IPS-15b (cell line): ENCODE data around the gene PRM2.

Source experiments
- H3K27me3 ChIP-seq: one replicate; pipeline ENCODE4 v1.6.1; 2013; ENCODE audit warnings: low read length; ENCODE audit not compliant: control insufficient read depth, insufficient read depth
- H3K36me3 ChIP-seq: one replicate; pipeline ENCODE4 v1.6.1; 2013; ENCODE audit warnings: low read length; ENCODE audit not compliant: control insufficient read depth, insufficient read depth
- H3K4me1 ChIP-seq: one replicate; pipeline ENCODE4 v1.6.1; 2013; ENCODE audit warnings: mild to moderate bottlenecking, low read length; ENCODE audit not compliant: control insufficient read depth, insufficient read depth
- H3K4me3 ChIP-seq: one replicate; pipeline ENCODE4 v1.5.1; 2013; ENCODE audit warnings: low read depth, low read length
- H3K9ac ChIP-seq: one replicate; pipeline ENCODE4 v1.6.1; 2013; ENCODE audit warnings: low read depth, mild to moderate bottlenecking, low read length
- H3K9me3 ChIP-seq: one replicate; pipeline ENCODE4 v1.6.1; 2013; ENCODE audit warnings: mild to moderate bottlenecking, low read length; ENCODE audit not compliant: control insufficient read depth, insufficient read depth

The PRM2 gene

DNA sequence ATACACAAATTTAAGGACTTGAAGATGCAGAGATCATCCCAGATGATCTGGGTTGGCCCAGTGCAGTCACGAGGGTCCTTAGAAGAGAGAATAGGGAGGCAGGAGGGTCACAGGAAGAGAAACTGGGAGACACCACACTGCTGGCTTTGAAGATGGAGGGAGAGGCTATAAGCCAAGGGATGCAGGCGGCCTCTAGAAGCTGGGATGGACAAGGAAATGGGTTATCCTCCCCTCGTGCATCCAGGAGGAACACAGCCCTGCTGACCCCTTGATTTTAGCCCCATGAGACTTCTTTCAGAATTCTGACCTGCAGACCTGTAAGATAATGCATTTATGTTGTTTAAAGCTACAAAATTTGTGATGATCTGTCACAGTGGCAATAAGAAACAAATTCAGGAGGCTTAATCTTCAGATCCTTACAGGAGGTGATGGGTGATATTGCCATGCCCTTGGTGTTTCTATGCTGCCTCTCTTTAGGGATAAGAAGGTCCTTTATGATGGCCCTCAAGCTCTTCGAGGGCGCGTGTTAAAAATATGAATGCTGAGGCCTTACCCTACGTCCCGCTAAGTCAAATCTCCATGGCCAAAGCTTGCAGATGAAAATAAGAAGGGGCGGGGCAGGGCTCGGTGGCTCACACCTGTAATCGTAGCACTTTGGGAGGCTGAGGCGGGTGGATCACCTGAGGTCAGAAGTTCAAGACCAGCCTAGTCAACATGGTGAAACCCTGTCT lies 1.5 kb upstream of the PRM2 start:
- Histone ChIP-seq H3K9me3 (no peaks in the 10 kb centered on the region), H3K27me3 (no peaks in the 10 kb centered on the region), H3K4me3 (no peak overlapping the region), H3K4me1 (no peaks in the 10 kb centered on the region), H3K36me3 (no peaks in the 10 kb centered on the region), H3K9ac (no peak overlapping the region)

DNA sequence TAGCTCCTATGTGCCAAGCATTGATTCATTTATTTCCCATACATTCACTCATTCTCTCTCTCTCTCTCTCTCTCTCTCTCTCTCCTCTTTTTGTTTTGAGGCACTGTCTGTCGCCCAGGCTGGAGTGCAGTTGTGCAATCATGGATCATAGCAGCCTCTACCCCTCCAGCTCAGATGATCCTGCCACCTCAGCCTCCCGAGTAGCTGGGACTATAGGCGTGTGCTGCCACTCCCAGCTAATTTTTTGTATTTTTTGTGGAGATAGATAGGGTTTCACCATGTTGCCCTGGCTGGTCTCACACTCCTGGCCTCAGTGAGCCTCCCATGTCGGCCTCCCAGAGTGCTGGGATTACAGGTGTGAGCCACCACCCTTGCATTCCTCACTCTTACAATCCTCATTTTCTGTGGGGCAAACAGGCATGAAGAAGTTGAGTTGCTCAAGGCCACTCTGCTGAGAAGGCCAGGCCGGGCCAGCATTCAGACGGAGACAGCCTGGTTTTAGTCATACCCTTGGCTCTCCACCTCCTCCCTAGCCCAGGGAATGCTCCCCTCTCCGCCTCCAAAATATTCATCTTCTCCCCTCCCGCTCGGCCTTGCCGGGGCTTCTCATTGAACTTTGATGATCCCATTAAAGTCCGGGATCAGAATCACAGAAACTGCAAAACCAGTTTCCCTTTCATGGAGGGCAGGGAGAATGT lies 765 bp upstream of the PRM2 start:
- Histone ChIP-seq H3K4me3 (no peak overlapping the region), H3K9me3 (no peaks in the 10 kb centered on the region), H3K36me3 (no peaks in the 10 kb centered on the region), H3K9ac (no peak overlapping the region), H3K27me3 (no peaks in the 10 kb centered on the region), H3K4me1 (no peaks in the 10 kb centered on the region)

- Histone ChIP-seq H3K36me3 (no peaks in the 10 kb centered on the region), H3K9ac (no peak overlapping the region), H3K4me3 (no peak overlapping the region), H3K4me1 (no peaks in the 10 kb centered on the region), H3K9me3 (no peaks in the 10 kb centered on the region), H3K27me3 (no peaks in the 10 kb centered on the region)
Observed at GRCh38 chr16:11274964-11275363, 1.3 kb downstream of the PRM2 start.

- H3K4me3 ChIP-seq = no peak overlapping the region
- no peaks in the 10 kb centered on the region for H3K36me3 ChIP-seq
Observed at GRCh38 chr16:11273721-11274324, 2.5 kb downstream of the PRM2 start.

DNA sequence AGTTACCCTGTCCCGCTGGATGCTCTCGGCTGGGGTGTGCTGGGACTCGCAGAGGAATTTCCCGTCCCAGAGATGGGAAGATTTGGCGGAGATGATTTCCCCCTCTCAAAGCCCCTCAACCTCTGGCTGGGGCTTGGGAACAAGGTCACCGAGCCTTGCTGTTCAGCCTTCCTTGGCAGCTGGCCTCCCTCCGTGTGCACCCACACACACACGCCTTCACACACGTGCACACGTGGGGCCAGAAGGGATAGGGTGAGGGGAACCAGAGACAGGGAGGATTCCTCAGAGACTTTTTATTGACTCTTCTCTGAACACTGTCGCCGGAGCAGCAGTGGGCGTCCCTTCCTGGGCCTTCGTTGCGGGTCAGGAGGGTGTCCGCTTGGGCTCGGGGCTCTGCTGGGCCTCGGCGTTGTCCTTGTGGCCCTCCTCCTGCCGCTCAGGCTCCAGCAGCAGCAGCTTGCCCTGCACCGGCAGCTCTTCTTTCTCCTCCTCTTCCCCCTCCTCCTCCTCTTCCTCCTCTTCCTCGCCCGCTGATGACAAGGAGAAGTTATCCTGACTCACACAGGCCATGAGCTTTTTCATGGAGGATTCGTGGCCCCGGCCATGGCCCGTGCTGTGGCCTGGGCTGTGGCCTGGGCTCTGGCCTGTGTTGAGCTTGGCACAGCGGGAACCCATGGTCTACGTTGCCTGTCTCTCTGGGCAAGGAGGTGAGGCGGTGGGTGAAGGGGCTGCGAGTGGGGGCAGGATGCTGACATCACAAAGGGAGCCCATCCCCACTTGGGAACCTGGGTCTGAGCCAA lies 3.2 kb downstream of the PRM2 start, which contains the start of gene PRM3:
Gene PRM3, minus strand, starts transcription at position 709 of the 800 bp plus-strand sequence. Its CDS starts 34 bp downstream, at position 675.
- Histone ChIP-seq H3K36me3 (no peaks in the 10 kb centered on the region), H3K27me3 (no peaks in the 10 kb centered on the region), H3K9me3 (no peaks in the 10 kb centered on the region), H3K4me1 (no peaks in the 10 kb centered on the region), H3K9ac (no peak within 1 kb of the TSS), H3K4me3 (no peak within 1 kb of the TSS)

More at GRCh38 chr16:11273721-11274324, 2.5 kb downstream of the PRM2 start:
- no peaks in the 10 kb centered on the region for H3K27me3 ChIP-seq
- no peak overlapping the region for H3K9ac ChIP-seq
- H3K4me1 ChIP-seq = no peaks in the 10 kb centered on the region
- H3K9me3 ChIP-seq = no peaks in the 10 kb centered on the region

- Histone ChIP-seq H3K4me1 (no peaks in the 10 kb centered on the region), H3K9ac (no peak overlapping the region), H3K36me3 (no peaks in the 10 kb centered on the region), H3K4me3 (no peak overlapping the region), H3K9me3 (no peaks in the 10 kb centered on the region), H3K27me3 (no peaks in the 10 kb centered on the region)
Observed at GRCh38 chr16:11272484-11272883, 3.8 kb downstream of the PRM2 start.

DNA sequence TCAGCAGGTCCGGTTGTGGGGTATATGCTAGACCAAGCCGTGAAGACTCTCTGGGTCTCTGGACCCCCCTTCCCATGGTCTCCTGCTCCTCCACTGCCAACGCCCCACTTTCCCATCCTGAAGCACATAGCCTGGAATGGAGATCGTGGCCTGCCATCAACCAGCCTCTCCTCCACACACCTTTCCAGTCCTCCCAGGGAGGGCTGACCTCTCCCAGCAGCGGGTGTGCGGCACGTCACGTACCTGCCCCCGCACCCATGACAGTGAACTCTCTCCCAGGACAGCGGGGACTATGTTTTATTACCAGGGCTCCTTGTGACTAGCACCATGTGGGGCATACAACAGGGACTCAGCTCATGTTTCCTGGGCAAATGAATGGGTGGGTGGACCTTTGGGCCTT lies 4.7 kb downstream of the PRM2 start:
- no peaks in the 10 kb centered on the region for H3K27me3 ChIP-seq
- H3K9ac ChIP-seq = no peak overlapping the region
- no peaks in the 10 kb centered on the region for H3K36me3 ChIP-seq
- no peak overlapping the region for H3K4me3 ChIP-seq
- H3K4me1 ChIP-seq = no peaks in the 10 kb centered on the region
- H3K9me3 ChIP-seq = no peaks in the 10 kb centered on the region

DNA sequence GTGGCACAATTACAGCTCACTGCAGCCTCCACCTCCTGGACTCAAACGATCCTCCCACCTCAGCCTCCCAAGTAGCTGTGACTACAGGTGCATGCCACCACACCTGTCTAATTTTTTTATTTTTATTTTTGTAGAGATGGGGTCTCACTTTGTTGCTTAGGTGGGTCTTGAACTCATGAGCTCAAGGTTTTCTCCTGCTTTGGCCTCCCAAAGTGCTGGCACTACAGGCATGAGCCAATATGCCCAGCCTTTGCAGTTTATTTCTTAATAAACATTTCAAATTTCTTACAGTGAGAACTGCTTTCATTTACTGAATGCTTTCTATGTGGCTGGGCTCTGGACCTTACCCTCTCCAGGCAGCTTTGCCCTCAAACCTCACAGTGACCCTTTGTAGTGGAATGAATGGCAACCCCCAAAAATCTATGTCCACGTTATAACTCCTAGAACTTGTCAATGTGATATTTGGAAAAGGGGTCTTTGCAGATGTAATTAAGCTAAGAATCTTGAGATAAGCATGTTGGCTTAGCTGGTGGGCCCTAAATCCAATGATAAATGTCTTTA lies 5.6 kb downstream of the PRM2 start:
- Histone ChIP-seq H3K9me3 (no peaks in the 10 kb centered on the region), H3K27me3 (no peaks in the 10 kb centered on the region), H3K4me1 (no peaks in the 10 kb centered on the region), H3K4me3 (no peak overlapping the region), H3K9ac (no peak overlapping the region), H3K36me3 (no peaks in the 10 kb centered on the region)

DNA sequence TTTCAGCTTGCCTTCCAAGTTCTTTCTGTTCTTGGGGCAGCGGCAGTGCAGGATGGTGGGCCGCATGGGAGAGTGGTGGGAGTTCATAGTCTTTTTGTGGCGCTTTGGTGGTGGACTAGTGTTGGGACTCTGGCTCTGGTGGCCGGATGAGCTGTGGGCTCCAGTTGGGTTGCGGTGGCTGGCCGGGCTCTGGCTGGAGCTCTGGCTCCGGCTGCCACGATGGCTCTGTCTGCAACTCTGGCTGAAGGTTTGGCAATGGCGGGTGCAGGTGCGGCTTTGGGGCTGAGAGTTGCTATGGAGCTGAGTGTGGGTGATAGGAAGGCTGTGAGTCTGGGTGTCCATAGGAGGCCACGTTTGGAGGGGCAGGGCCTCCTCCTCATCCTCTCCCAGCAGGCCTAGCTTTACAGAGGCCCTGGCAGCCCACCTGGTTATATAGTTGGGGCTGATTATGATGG lies 7.3 kb downstream of the PRM2 start, which contains the start of gene TNP2:
Gene TNP2, minus strand, starts transcription at position 405 of the 455 bp plus-strand sequence. Its CDS starts 63 bp downstream, at position 342.
- Histone ChIP-seq H3K27me3 (no peaks in the 10 kb centered on the region), H3K4me3 (no peak within 1 kb of the TSS), H3K4me1 (no peaks in the 10 kb centered on the region), H3K9me3 (no peaks in the 10 kb centered on the region), H3K9ac (no peak within 1 kb of the TSS), H3K36me3 (no peaks in the 10 kb centered on the region)

DNA sequence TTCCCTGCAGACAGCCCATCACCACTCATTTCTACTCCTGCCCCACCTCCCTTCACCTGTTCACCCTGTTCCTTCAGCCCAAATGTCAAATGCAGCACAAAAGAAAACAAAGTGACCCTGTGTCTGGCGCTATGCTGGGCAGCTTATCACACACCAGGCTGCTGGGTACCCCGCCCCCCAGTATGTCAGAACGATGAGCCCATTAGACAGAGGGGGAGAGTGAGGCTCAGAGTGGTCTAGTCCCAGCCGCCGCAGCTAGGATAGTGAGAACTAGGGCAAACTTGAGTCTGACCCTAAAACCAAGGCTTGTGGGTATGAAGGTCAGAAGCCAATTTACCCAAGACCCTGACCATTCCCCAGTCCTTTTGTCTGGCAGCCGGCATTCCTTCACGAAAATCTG lies 11.2 kb downstream of the PRM2 start:
- no peak overlapping the region for H3K4me3 ChIP-seq
- H3K4me1 ChIP-seq = no peaks in the 10 kb centered on the region
- no peaks in the 10 kb centered on the region for H3K9me3 ChIP-seq
- no peak overlapping the region for H3K9ac ChIP-seq
- no peaks in the 10 kb centered on the region for H3K36me3 ChIP-seq
- no peaks in the 10 kb centered on the region for H3K27me3 ChIP-seq
